Hepatocyte (in vitro differentiated cells): ENCODE measurements around the gene UPK3B. TPM values are rescaled to one million over a fixed set of nuclear protein-coding genes. Genes with fewer than 3 reads are reported as not detected.
"Not testable (repeated sequence)": the region's sequence is repeated elsewhere in the genome, so short reads cannot be mapped to it uniquely, and the experiment has no call there.

Experiments
- DNase-seq: peaks from one replicate; pipeline ENCODE4 v3.0.0-alpha.2; 2016; ENCODE audit warnings: low spot score
- H2AFZ ChIP-seq: fragments of 200-600 bp; sonication (generic); 2 replicates; pipeline ENCODE4 v1.6.0; 2016; ENCODE audit warnings: antibody characterized with exemption, mild to moderate bottlenecking
- H3K27ac ChIP-seq: fragments of 200-600 bp; sonication (generic); 2 replicates; pipeline ENCODE4 v1.5.1; 2016; ENCODE audit warnings: mild to moderate bottlenecking
- H3K27me3 ChIP-seq: fragments of 200-600 bp; sonication (generic); 2 replicates; pipeline ENCODE4 v1.6.1; 2016
- H3K36me3 ChIP-seq: fragments of 200-600 bp; sonication (generic); replicated peaks from 2 replicates; pipeline ENCODE4 v1.5.1; 2016; ENCODE audit warnings: low read depth; ENCODE audit not compliant: insufficient read depth
- H3K4me1 ChIP-seq: fragments of 200-600 bp; sonication (generic); 2 replicates; pipeline ENCODE4 v1.5.1; 2016; ENCODE audit warnings: mild to moderate bottlenecking, moderate library complexity; ENCODE audit not compliant: insufficient read depth
- H3K4me2 ChIP-seq: fragments of 200-600 bp; sonication (generic); 2 replicates; pipeline ENCODE4 v1.6.0; 2016
- H3K4me3 ChIP-seq: fragments of 200-600 bp; sonication (generic); 2 replicates; pipeline ENCODE4 v1.5.1; 2016; ENCODE audit warnings: mild to moderate bottlenecking
- H3K79me2 ChIP-seq: fragments of 200-600 bp; sonication (generic); 2 replicates; pipeline ENCODE4 v1.6.0; 2017; ENCODE audit warnings: mild to moderate bottlenecking
- H3K9me2 ChIP-seq: fragments of 200-600 bp; sonication (generic); replicated peaks from 2 replicates; pipeline ENCODE4 v1.6.0; 2017; ENCODE audit warnings: mild to moderate bottlenecking; ENCODE audit not compliant: insufficient read depth
- H3K9me3 ChIP-seq: fragments of 200-600 bp; sonication (generic); 2 replicates; pipeline ENCODE4 v1.5.1; 2016; ENCODE audit warnings: low read depth, mild to moderate bottlenecking
- H4K20me1 ChIP-seq: fragments of 200-600 bp; sonication (generic); 2 replicates; pipeline ENCODE4 v1.6.0; 2016; ENCODE audit warnings: mild to moderate bottlenecking; ENCODE audit not compliant: insufficient read depth, poor library complexity, severe bottlenecking
- WGBS: methylation state at CpG from one replicate; pipeline ENCODE4 v1.1.6; 2016; ENCODE audit warnings: low lambda C conversion rate; ENCODE audit errors: missing lambda C conversion rate; 5-methylcytosine and 5-hydroxymethylcytosine counted together
- polyA plus RNA-seq: library from polyadenylated mRNA; unstranded; fragments of >200 nt; fragmentation: Nextera tagmentation; extraction: Ambion mirVana; gene quantifications from 2 replicates; pipeline ENCODE4 v1.2.1, GENCODE V29; 2016
- total RNA-seq: library from RNA; depleted of rRNA; stranded (reverse); fragments of >200 nt; gene quantifications from 2 replicates; pipeline ENCODE4 v1.2.3, GENCODE V29; 2014

UPK3B gene
- total and polyA plus RNA-seq, 2 experiments from 2014 or later: 25.8 to 90.6 TPM

DNA sequence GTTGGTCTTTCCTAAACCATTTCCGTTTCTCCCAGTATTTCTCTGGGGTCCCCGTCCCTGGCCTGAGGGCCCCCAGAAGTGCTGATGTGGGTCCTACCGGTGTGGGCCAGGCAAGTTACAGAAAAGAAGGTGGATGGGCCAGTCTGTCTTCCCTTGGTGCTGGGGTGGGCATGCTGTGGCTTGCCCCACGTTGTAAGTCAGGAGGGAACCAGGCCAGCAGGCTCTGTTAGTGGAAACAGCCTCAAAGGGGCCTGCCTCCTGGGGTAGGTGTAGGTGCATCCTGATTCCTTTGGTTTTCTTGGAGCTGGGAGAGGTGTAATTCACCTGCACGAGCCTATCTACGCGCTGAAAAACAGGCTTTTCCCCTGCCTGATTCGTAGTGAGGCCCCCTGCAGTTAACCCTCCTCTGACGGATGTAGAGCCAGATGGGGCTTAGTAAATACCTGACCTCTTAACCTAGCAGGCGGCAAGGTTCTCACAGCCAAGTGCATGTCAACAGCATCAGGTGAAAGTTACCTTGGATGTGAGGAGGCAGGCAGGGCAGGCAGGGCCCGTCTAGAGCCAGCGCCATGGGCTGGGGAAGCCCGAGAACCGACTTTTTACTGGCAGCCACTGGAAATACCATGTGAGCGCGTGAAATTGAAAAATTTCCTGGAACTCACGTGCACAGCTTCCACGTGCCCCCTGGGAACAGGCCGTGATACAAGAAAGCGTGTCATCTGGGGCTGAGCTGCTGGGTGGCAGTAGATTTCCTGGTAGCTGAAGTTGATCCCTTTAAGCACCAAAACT lies 24.3 kb upstream of the UPK3B start:
- not testable (repeated sequence) for H3K27me3 ChIP-seq, H3K27ac ChIP-seq, H3K9me2 ChIP-seq, H3K4me3 ChIP-seq, DNase-seq, H3K9me3 ChIP-seq, H3K4me2 ChIP-seq, H3K79me2 ChIP-seq, H4K20me1 ChIP-seq, H3K36me3 ChIP-seq, H3K4me1 ChIP-seq, H2AFZ ChIP-seq
- WGBS: 48% methylated on average over 3 of the region's 20 CpGs

DNA sequence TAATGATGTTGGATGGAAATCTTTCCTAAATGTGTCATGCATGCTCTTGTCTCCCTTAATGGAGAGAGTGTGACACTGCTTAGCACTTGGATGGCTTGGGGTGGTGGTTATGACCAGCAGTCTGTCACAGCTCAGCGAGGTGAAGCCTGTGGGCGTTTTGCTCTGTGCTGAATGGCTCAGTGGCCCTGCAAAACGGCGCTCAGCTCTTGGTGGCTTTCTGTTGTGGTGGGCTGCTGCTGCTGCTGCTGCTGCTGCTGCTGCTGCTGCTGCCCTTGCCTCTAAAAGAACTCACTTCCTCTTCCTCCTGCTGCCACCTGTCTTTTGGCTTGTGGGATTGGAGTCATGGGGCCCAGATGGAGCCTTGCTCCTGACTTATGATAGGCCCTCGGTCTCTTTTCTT lies 23.7 kb upstream of the UPK3B start:
- H3K9me3 ChIP-seq, H4K20me1 ChIP-seq, H3K79me2 ChIP-seq, H3K27ac ChIP-seq, H3K4me3 ChIP-seq, H2AFZ ChIP-seq, H3K36me3 ChIP-seq, H3K4me2 ChIP-seq, H3K4me1 ChIP-seq, DNase-seq, H3K27me3 ChIP-seq, H3K9me2 ChIP-seq: not testable (repeated sequence)
- WGBS: no CpG with 5 or more reads among the region's 5 CpGs

DNA sequence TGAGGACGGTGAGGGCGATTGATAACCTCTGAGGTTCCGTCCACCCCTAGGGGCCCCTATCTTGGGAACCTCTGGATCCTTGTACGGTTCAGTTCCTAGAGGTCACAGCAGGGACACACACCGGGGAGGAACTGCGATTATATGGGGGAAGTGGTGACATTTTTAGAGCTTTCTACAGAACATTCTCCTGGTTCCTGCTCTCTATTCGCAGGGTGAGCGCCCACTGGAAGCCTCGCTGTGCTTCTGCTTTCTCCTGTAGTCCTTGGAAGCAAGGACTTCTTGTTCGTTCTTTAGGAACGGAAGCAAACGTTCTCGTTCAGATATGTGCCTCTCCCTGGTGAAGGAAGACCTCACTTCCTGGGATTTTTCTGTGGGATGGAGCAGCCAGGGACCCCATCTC lies 22.4 kb upstream of the UPK3B start:
- H2AFZ ChIP-seq, H3K27ac ChIP-seq, H3K9me2 ChIP-seq, DNase-seq, H3K4me3 ChIP-seq, H3K4me1 ChIP-seq, H3K9me3 ChIP-seq, H3K79me2 ChIP-seq, H3K36me3 ChIP-seq, H4K20me1 ChIP-seq, H3K27me3 ChIP-seq, H3K4me2 ChIP-seq: not testable (repeated sequence)
- WGBS: 100% methylated on average over 3 of the region's 13 CpGs

DNA sequence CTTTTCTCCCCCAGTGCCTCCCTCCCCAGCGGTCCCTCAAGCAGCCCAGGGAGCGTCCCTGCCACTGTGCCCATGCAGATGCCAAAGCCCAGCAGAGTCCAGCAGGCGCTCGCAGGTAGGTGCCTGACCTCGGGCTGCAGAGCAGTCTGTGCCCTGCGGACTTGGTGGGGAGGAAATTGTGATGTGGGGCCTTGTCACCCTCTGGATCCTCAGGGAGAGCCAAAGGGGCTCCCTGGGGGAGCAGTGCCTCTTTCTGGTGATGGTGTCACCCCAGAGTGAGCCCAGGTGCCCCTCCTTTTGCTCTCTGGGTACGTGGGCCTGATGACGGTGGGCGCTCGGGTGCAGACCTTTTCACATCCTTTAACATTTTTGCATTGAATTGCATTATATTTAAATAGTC lies 18.2 kb upstream of the UPK3B start:
- not testable (repeated sequence) for H3K4me2 ChIP-seq, H3K9me3 ChIP-seq, H3K36me3 ChIP-seq, H3K79me2 ChIP-seq, H2AFZ ChIP-seq, H3K27ac ChIP-seq, H4K20me1 ChIP-seq, H3K4me1 ChIP-seq, H3K4me3 ChIP-seq, DNase-seq, H3K9me2 ChIP-seq, H3K27me3 ChIP-seq
- whole genome bisulfite sequencing: 100% methylated on average over 1 of the region's 10 CpGs

DNA sequence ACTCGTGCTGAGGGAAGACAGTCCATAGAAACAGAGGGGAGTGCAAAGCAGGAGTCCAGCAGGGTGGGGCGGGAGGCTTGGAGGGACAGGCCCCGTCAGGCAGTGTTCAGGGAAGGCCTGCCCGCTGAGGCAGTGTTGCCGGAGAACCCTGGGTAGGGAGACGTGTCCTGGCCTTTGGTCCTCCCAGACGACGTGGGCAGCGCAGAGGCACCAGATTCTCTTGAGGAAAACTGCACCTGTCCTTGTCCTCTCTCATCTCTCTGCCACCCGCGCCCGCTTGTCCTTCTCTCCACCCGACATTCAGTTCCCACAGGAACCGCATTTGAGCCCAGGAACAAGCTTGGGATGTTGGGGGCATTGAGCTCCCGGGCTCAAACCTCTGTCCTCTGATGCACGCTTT lies 14.6 kb upstream of the UPK3B start:
- H3K36me3 ChIP-seq, DNase-seq, H3K9me3 ChIP-seq, H3K27me3 ChIP-seq, H3K79me2 ChIP-seq, H4K20me1 ChIP-seq, H2AFZ ChIP-seq, H3K4me3 ChIP-seq, H3K27ac ChIP-seq, H3K4me2 ChIP-seq, H3K9me2 ChIP-seq, H3K4me1 ChIP-seq: not testable (repeated sequence)
- 70% methylated on average over 3 of the region's 16 CpGs for WGBS

DNA sequence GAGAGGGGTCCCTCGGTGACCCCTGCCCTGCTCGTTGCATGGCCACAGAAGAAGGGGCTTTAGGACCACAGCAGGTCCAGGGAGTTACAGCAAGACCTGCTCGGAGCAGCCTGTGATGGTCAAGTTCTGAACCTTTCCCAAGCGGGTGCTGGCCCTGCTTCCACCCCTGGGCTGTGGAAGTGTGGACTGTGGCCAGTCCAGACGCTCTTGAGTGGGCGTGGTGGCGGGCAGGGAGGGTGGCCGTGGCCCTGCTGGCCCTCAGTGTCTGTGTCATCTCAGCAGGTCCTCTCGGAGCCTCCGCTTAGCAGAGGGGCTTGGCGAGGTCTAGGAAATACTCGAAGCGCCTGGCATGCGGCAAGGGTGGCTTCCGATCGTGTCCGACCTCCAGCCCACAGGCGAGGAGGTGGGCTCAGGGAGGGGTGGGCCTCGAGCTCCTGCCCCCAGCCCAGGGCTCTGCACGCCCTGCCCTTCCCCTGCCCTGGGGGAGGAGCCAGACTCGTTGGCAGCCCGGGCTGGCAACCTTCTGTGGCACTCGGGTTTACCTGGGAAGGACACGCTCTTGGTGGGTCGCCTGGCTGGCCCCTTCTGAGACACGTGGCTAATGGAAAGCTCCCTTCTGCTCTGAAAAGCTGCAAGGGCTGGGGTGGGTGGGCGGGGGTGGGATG lies 12.3 kb upstream of the UPK3B start:
- H3K4me2 ChIP-seq, H3K9me2 ChIP-seq, H4K20me1 ChIP-seq, H3K36me3 ChIP-seq, H3K9me3 ChIP-seq, H3K27me3 ChIP-seq, H2AFZ ChIP-seq, H3K79me2 ChIP-seq, H3K27ac ChIP-seq, H3K4me3 ChIP-seq, H3K4me1 ChIP-seq, DNase-seq: not testable (repeated sequence)
- WGBS: 90% methylated on average over 15 of the region's 27 CpGs

DNA sequence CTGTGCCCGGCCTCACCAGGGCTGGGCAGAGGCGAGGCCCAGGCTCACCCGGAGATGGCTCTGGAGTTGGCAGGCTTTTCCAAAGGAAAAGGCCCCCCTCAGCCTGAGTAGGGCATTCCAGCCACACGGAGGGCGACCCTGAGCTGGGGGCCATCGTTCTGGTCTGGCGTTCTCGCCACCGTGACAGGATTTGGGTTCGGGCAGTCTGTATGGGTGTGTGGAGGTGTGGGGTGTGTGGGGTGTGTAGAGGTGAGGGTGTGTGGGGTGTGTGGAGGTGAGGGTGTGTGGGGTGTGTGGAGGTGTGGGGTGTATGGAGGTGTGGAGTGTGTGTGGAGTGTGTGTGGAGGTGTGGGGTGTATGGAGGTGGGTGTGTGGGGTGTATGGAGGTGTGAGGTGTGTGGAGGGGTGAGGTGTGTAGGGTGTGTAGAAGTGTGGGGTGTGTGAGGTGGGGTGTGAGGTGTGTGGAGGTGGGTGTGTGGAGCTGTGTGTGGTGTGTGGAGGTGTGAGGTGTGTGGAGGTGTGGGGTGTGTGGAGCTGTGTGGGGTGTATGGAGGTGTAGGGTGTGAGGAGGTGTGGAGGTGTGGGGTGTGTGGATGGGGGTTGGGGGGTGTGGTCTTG lies 11.7 kb upstream of the UPK3B start:
- H4K20me1 ChIP-seq, H3K36me3 ChIP-seq, H2AFZ ChIP-seq, H3K79me2 ChIP-seq, H3K4me2 ChIP-seq, H3K4me3 ChIP-seq, H3K4me1 ChIP-seq, H3K27ac ChIP-seq, DNase-seq, H3K9me3 ChIP-seq, H3K9me2 ChIP-seq, H3K27me3 ChIP-seq: not testable (repeated sequence)
- WGBS: no CpG with 5 or more reads among the region's 10 CpGs

DNA sequence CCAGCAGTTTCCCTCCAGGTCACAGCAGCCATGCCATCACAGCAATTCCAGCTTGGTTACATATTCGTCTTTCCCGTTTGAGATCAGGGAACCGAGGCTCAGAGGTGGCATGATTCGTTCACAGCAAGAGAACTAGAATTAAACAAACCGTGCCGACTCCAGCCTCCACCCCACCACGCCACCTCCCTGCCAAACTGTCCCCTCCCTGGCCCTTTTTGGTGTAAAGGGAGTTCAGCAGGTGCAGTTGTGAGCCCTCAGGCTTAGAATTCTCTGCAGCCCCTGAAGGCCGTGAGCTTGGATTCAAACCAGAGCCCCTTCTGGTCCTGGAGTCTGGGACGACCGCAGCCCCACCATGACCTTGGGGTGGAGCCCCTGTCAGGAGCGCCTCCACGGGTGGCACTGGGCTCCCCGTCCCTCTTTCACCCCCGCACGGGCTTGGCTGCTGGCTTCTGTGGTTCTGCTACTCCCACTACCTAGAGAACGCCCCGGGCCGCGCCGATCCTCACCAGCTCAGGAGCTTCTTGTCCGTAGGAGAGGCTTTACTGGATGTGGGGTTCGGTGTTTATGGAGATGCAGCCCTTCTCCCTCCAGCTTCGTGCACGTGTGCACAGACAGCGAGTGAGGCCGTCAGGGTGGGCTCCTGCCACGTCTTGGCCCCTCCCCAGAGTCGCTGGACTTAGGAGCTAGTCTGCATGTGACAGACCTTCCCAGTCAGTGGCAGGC lies 11.0 kb upstream of the UPK3B start:
- H3K79me2 ChIP-seq, H3K27me3 ChIP-seq, H3K36me3 ChIP-seq, H3K4me1 ChIP-seq, H2AFZ ChIP-seq, H4K20me1 ChIP-seq, H3K4me2 ChIP-seq, H3K9me3 ChIP-seq, DNase-seq, H3K9me2 ChIP-seq, H3K4me3 ChIP-seq, H3K27ac ChIP-seq: not testable (repeated sequence)
- 91% methylated on average over 12 of the region's 28 CpGs for WGBS
